NCI-H2227 (cell line): ENCODE results near the gene ZPBP2.
"Not testable (repeated sequence)": the region's sequence is repeated elsewhere in the genome, so short reads cannot be mapped to it uniquely, and the experiment has no call there.

ENCODE experiments used
- DNase-seq: peaks from one replicate; lab custom pipeline; 2025; ENCODE audit not compliant: unreplicated experiment; lab: John Stamatoyannopoulos, UW

Gene ZPBP2

GRCh38 chr17:39854909-39855308 is 13.1 kb upstream of the ZPBP2 start:
- DNase-seq = no peak

- DNase-seq = not testable (repeated sequence)
Measured at GRCh38 chr17:39855911-39856649, 11.9 kb upstream of the ZPBP2 start.

GRCh38 chr17:39861235-39861634 is 6.8 kb upstream of the ZPBP2 start:
- no peak for DNase-seq

GRCh38 chr17:39863244-39863917 is 4.6 kb upstream of the ZPBP2 start:
- no peak for DNase-seq

GRCh38 chr17:39863918-39864746 is 3.9 kb upstream of the ZPBP2 start, which contains the start of gene IKZF3:
IKZF3 (minus strand) TSS chr17:39864312; CDS start chr17:39864126, 186 bp downstream.
- peak; percentile 36 for DNase-seq

- no peak for DNase-seq
Measured at GRCh38 chr17:39866013-39866730, 1.8 kb upstream of the ZPBP2 start.

GRCh38 chr17:39867084-39867879 is 720 bp upstream of the ZPBP2 start:
- DNase-seq = no peak

- no peak for DNase-seq
Measured at GRCh38 chr17:39868554-39868942, 546 bp downstream of the ZPBP2 start.

GRCh38 chr17:39870776-39871175 is 2.8 kb downstream of the ZPBP2 start:
- no peak for DNase-seq

GRCh38 chr17:39871801-39872200 is 3.8 kb downstream of the ZPBP2 start:
- DNase-seq = no peak

- DNase-seq = no peak
Measured at GRCh38 chr17:39872751-39873150, 4.7 kb downstream of the ZPBP2 start.

GRCh38 chr17:39886102-39886501 is 18.1 kb downstream of the ZPBP2 start:
- DNase-seq = not testable (repeated sequence)

- no peak for DNase-seq
Measured at GRCh38 chr17:39887078-39887477, 19.1 kb downstream of the ZPBP2 start.

GRCh38 chr17:39889200-39889599 is 21.2 kb downstream of the ZPBP2 start:
- no peak for DNase-seq

GRCh38 chr17:39894681-39895376 is 26.8 kb downstream of the ZPBP2 start:
- no peak for DNase-seq

- DNase-seq = no peak
Measured at GRCh38 chr17:39898088-39898487, 30.1 kb downstream of the ZPBP2 start.

- no peak for DNase-seq
Measured at GRCh38 chr17:39899215-39899614, 31.2 kb downstream of the ZPBP2 start.

GRCh38 chr17:39902027-39902426 is 34.0 kb downstream of the ZPBP2 start:
- DNase-seq = not testable (repeated sequence)

- no peak for DNase-seq
Measured at GRCh38 chr17:39903158-39903884, 35.3 kb downstream of the ZPBP2 start.
